Breast epithelium (tissue), 4 donors: ENCODE measurements around the gene CDC73. TPM values are rescaled to one million over a fixed set of nuclear protein-coding genes. Genes with fewer than 3 reads are reported as not detected.
"Not testable (repeated sequence)": the region's sequence is repeated elsewhere in the genome, so short reads cannot be mapped to it uniquely, and the experiment has no call there.

Experiments
- DNase-seq, 2 donors: peaks; one replicate each; pipeline ENCODE4 v3.0.0-alpha.2; 2019; ENCODE audit warnings: low spot score in 2 of 2
- H3K27ac ChIP-seq, 2 donors: fragments of 200-600 bp; sonication (generic) in 1 of 2; one replicate each; pipeline ENCODE4 v1.5.1; 2016 to 2019; ENCODE audit warnings: mild to moderate bottlenecking in 1 of 2
- H3K27me3 ChIP-seq, 2 donors: fragments of 200-600 bp; sonication (generic) in 1 of 2; one replicate each; pipeline versions ENCODE4 v1.5.1 to v1.6.0; 2017 to 2019; ENCODE audit warnings: control low read depth in 1 of 2, mild to moderate bottlenecking in 1 of 2
- H3K36me3 ChIP-seq: fragments of 200-600 bp; one replicate; pipeline ENCODE4 v1.5.1; 2019
- H3K4me1 ChIP-seq, 2 donors: fragments of 200-600 bp; sonication (generic); one replicate each; pipeline ENCODE4 v1.5.1; 2016 to 2019; ENCODE audit warnings: control low read depth in 1 of 2
- H3K4me3 ChIP-seq, 3 donors: fragments of 200-600 bp; sonication (generic); 1 replicate in 2 of 3; 2 replicates in 1 of 3; pipeline ENCODE4 v1.5.1; 2016 to 2019; ENCODE audit warnings: mild to moderate bottlenecking in 3 of 3, moderate library complexity in 2 of 3
- H3K9me3 ChIP-seq, 2 donors: fragments of 200-600 bp; sonication (generic) in 1 of 2; one replicate each; pipeline ENCODE4 v1.5.1; 2016 to 2019; ENCODE audit warnings: control low read depth in 1 of 2
- POLR2A ChIP-seq: fragments of 450-650 bp; IDR thresholded peaks from one replicate; pipeline ENCODE4 v1.6.1; 2016; ENCODE audit warnings: antibody characterized with exemption, mild to moderate bottlenecking, moderate library complexity
- POLR2AphosphoS5 ChIP-seq, 3 donors: sonication (generic); formaldehyde crosslinking; IDR thresholded peaks; one replicate each; pipeline ENCODE4 v1.6.1; 2017; ENCODE audit warnings: antibody characterized with exemption in 3 of 3
- intact Hi-C: fragments of 100-400 bp; cut with DNase I; formaldehyde crosslinking; loops from one replicate; pipeline ENCODE4 v1.15.1; 2023; ENCODE audit warnings: low total_unique reads
- total RNA-seq, 3 donors: library from RNA; depleted of rRNA; stranded (reverse); fragments of >200 nt; gene quantifications; one replicate each; pipeline ENCODE4 v1.1.0, GENCODE V29; 2016
- TF ChIP-seq, protein P1 (sequence below), 3 donors: fragments of 450-650 bp; IDR thresholded peaks; one replicate each; pipeline ENCODE4 v1.5.1; 2016 to 2017; ENCODE audit warnings: antibody characterized with exemption in 3 of 3, mild to moderate bottlenecking in 3 of 3, moderate library complexity in 3 of 3

The CDC73 gene
- total RNA-seq, 3 donors from 2014 or later = 36.1 to 52.0 (median 49.6) TPM

DNA sequence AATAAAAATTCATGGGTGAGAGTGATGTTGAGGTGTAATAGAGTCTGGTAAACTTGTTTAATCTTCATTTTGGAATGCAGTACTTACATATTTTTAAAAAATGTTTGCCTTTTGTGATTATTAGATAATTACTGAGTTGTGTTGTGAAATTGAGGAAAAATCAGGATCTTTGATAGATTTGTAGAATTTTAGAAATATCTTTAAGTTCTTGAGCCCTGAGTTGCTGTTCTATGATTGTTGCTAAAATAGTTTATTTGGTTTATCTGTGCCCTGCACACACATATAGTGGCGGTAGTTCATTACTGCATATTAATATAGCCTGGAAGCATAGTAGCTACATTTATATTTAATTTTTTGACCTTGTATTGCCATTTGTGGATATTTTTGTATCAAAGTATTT, 62.9 kb downstream of the CDC73 start:
- no peak for DNase-seq
- no peak for TF ChIP-seq POLR2AphosphoS5 (IDR thresholded peaks at IDR 0.05)
- TF ChIP-seq POLR2A = no peak
- TF ChIP-seq, protein P1, sequence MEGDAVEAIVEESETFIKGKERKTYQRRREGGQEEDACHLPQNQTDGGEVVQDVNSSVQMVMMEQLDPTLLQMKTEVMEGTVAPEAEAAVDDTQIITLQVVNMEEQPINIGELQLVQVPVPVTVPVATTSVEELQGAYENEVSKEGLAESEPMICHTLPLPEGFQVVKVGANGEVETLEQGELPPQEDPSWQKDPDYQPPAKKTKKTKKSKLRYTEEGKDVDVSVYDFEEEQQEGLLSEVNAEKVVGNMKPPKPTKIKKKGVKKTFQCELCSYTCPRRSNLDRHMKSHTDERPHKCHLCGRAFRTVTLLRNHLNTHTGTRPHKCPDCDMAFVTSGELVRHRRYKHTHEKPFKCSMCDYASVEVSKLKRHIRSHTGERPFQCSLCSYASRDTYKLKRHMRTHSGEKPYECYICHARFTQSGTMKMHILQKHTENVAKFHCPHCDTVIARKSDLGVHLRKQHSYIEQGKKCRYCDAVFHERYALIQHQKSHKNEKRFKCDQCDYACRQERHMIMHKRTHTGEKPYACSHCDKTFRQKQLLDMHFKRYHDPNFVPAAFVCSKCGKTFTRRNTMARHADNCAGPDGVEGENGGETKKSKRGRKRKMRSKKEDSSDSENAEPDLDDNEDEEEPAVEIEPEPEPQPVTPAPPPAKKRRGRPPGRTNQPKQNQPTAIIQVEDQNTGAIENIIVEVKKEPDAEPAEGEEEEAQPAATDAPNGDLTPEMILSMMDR (IDR thresholded peaks at IDR 0.05) = no peak
- Histone ChIP-seq H3K27me3 (no peaks in the 10 kb centered on the region), H3K36me3 (no peaks in the 10 kb centered on the region), H3K4me3 (no peak overlapping the region), H3K9me3 (no peaks in the 10 kb centered on the region), H3K27ac (no peak overlapping the region), H3K4me1 (no peaks in the 10 kb centered on the region)
- intact Hi-C loops = no loop called here

DNA sequence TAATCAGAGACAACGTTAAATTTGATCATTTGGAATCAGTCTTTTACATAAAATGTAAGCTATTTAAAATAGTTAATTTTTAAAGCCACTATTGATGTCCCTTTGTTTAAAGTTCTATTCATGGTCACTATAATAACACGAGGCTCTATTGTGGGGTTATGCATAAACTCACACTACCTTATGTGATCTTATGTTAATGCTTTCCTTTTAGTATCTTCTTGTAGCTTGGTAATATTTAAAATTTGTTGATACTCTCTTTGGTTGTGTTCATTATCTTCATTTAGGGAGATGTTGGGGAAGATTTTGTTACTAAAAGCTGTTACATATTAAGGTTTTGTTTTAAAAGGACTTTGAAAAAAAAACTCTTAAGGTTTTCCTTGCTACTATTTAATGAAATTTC, 63.4 kb downstream of the CDC73 start:
- Histone ChIP-seq H3K27me3 (no peaks in the 10 kb centered on the region), H3K4me1 (no peaks in the 10 kb centered on the region), H3K4me3 (peak overlapping the region in 1 of 3 donors; percentile 24), H3K9me3 (no peaks in the 10 kb centered on the region), H3K27ac (no peak overlapping the region), H3K36me3 (no peaks in the 10 kb centered on the region)
- intact Hi-C loops = no loop called here
- TF ChIP-seq POLR2AphosphoS5 (IDR thresholded peaks at IDR 0.05) (no peak), POLR2A (no peak)
- TF ChIP-seq, protein P1 (IDR thresholded peaks at IDR 0.05) = no peak
- no peak for DNase-seq

DNA sequence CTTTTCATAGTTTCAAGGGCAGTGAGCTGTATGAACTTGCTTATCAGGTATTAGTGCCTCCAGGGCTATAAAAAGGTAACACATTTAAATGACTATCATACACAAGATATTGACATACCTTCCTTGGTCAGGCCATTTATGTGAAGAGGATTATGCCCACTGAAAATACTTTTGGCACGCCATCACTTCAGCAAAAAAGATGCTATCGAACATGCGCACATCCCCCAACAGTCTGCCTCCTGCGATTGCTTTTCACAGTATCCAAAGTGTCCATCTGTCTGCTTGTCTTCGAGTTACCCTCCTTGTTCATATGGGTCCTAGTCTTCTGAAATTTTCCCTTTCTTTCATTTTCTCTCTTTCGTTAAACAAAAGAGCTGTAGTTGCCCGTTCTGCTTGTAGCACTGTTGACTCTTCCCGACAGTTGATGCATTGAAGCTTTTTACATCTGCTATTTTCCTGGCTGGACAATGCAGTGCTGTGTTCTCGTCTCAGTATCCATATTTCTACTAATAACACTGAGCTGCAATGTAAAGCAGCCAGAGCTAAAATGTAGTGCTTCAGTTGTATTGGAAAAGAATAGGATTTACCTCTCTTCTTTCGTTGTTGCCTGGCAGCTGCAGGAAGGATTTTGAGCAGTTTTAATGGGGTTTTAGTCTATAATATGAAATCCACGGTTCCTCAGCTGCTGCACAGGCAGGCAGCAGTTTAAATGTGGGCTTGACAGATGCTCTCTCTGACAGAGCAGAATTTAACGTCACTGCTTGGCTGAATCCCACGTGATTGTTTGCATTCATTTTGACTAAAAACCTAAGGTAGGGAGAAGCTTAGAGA, 64.3 kb downstream of the CDC73 start, which contains the start of gene B3GALT2:
TSS of gene B3GALT2 (minus strand) at position 713 of the 831 bp plus-strand sequence. CDS start 5,051 bp downstream, outside the sequence.
- Histone ChIP-seq H3K9me3 (no peaks in the 10 kb centered on the region), H3K36me3 (no peaks in the 10 kb centered on the region), H3K4me1 (no peaks in the 10 kb centered on the region), H3K4me3 (peak within 1 kb of the TSS; percentile 8 to 48 (median 24)), H3K27ac (no peak within 1 kb of the TSS), H3K27me3 (no peaks in the 10 kb centered on the region)
- TF ChIP-seq POLR2A (no peak), POLR2AphosphoS5 (IDR thresholded peaks at IDR 0.05) (no peak)
- TF ChIP-seq, protein P1 (IDR thresholded peaks at IDR 0.05) = no peak
- DNase-seq = no peak
- intact Hi-C loops = no loop called here

DNA sequence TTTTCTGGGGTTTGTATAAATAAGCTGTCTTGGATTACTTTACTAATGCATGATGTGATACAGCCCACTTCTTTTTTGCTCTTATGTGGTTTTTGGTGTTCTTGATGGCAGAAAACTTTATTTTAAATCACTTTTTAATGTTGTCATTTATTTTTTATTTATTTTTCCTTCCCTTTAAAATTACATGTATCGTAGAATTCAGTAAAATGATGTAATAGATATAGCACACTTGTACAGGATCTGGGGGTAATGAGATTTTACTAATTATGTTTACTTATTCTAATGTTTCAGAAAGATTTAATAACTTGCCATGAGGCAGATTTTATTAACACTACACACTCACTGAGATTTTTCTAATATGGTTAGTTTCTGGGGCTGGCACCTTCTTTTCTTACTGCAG, 65.3 kb downstream of the CDC73 start:
- H3K27me3 ChIP-seq = no peaks in the 10 kb centered on the region
- intact Hi-C loops = no loop called here
- no peak overlapping the region for H3K27ac ChIP-seq
- H3K4me3 ChIP-seq = no peak overlapping the region
- no peak for TF ChIP-seq POLR2A
- TF ChIP-seq, protein P1 (IDR thresholded peaks at IDR 0.05) = no peak
- TF ChIP-seq POLR2AphosphoS5 (IDR thresholded peaks at IDR 0.05) = no peak
- no peaks in the 10 kb centered on the region for H3K36me3 ChIP-seq
- no peak for DNase-seq
- no peaks in the 10 kb centered on the region for H3K4me1 ChIP-seq
- H3K9me3 ChIP-seq = no peaks in the 10 kb centered on the region

DNA sequence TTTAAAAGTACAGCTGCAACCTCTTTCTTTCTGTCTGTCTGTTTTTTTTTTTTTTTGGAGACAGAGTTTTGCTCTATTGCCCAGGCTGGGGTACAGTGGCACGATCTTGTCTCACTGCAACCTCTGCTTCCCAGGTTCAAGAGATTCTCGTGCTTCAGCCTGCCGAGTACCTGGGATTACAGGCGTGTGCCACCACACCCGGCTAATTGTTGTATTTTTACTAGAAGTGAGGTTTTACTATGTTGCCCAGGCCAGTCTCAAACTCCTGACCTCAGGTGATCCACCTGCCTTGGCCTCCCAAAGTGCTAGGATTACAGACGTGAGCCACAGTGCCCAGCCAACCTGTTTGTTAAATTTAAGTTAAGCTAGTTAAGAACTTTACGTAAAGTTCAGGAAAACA, 67.1 kb downstream of the CDC73 start:
- H3K27ac ChIP-seq, H3K4me3 ChIP-seq, H3K9me3 ChIP-seq, H3K36me3 ChIP-seq, intact Hi-C loops, H3K4me1 ChIP-seq, H3K27me3 ChIP-seq, DNase-seq: not testable (repeated sequence)
